PFSK-1 (cell line): Measurements from ENCODE around the gene NKTR.

Experiments
- POLR2AphosphoS5 ChIP-seq: IDR thresholded peaks from 2 replicates; pipeline ENCODE4 v1.6.1; 2012; ENCODE audit warnings: low read depth, mild to moderate bottlenecking, control low read depth, low read length, moderate library complexity
- REST ChIP-seq, 2 experiments: IDR thresholded peaks; 2 replicates each; pipeline versions ENCODE4 v1.6.1 to v1.8.0; 2011 to 2012; ENCODE audit warnings: low read depth in 2 of 2, low read length in 2 of 2, control low read depth in 1 of 2, inconsistent platforms in 1 of 2, mild to moderate bottlenecking in 1 of 2, moderate library complexity in 1 of 2; ENCODE audit not compliant: insufficient read depth in 1 of 2
- SIN3A ChIP-seq: IDR thresholded peaks from 2 replicates; pipeline ENCODE4 v1.6.1; 2012; ENCODE audit warnings: mild to moderate bottlenecking, low read length, moderate library complexity, borderline replicate concordance; ENCODE audit not compliant: insufficient read depth

- TF ChIP-seq POLR2AphosphoS5 (no peak), SIN3A (no peak), REST (IDR thresholded peaks at IDR 0.05; ENCODE audit: insufficient read depth in 1 of 2, low read depth in 2 of 2, low read length in 2 of 2) (no peak)
Observed at GRCh38 chr3:42675909-42676308, 75.4 kb downstream of the NKTR start.
